Stimulated activated CD8-positive, alpha-beta memory T cell treated with anti-CD3 and anti-CD28 coated beads, Interleukin-4, amount 100 ng/mL, for 48 hours (primary cell): ENCODE data around the gene SPATA21.
A peak's percentile ranks its signal among the peaks of the same experiment; 100 is the strongest.

Source experiments
- DNase-seq: peaks from one replicate; pipeline ENCODE4 v3.0.0-alpha.2; 2020

Gene SPATA21

DNA sequence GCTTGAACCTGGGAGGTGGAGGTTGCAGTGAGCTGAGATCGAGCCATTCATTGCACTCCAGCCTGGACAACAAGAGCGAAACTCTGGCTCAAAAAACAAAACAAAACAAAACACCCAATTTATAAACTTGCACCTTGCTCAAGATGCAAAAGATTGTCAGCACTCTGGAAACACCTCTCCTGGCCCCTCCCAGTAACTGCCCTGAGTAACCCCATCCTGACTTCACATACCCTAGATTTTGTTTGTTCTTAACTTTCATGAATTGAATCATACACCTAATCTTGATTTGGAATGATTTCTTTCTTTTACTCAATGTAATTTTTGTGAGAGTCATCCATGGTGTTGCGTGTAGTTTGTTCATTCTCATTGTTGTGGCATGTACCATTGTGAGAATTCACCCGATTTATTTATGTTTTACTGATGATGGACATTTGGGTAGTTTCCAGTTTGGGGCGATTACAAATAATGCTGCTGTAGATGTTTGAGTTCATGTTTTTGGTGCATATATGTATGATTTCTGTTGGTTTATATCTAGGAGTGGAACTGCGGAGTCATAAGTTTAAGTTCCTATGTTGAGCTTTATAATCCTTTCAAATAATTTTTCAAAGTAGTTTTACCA, 13.7 kb upstream of the SPATA21 start:
- DNase-seq = no peak

DNA sequence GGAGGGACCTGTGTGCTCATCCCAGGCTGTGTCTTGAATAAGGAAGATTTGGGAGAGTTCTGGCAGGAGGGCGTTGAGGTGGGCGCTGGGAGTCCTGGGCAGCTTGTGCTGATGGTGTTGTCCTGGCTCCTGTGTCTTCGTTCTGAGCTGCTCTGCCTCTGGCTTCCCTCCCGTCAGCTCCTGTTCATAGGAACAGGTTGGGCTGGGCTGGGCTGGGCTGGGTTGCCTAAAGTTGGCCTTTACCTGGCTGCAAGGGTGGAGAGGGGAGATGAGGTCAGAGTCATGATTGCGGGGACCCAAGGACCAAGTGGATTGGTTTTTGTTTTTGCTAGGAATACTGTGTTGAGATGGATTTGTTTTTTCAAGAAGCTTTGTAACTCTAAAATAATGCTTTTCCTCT, 12.4 kb upstream of the SPATA21 start:
- no peak for DNase-seq

GRCh38 chr1:16449065-16449464, 11.8 kb upstream of the SPATA21 start:
- no peak for DNase-seq

DNA sequence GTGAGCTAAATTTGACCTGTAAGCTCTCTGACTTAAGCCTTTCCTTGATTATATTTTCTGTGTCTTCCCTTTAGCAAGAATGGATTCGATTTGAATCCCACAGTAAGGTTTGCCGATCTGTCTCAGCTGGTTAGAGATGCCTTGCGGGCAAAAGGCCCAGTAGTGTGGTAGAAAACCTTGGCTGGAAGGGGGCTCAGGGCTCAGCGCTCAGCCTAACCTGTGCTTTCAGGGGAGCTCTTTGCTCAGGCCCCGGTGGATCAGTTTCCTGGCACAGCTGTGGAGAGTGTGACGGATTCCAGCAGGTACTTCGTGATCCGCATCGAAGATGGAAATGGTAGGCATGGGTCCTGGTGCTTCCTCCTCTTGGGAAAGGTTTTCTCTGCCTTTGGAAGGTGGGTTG, 10.4 kb upstream of the SPATA21 start:
- no peak for DNase-seq

DNA sequence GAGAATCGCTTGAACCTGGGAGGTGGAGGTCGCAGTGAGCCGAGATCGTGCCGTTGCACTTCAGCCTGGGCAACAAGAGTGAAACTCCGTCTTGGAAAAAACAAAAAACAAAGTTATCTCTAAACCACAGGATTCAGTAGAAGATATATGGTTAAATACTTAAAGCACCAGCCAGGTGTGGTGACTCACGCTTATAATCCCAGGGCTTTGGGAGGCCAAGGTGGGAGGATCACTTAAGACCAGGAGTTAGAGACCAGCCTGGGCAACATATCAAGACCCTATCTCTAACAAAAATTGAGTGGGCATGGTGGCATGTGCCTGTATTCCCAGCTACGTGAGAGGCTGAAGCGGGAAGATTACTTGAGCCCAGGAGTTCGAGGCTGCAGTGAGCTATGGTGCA, 8.9 kb upstream of the SPATA21 start:
- DNase-seq = no peak

DNA sequence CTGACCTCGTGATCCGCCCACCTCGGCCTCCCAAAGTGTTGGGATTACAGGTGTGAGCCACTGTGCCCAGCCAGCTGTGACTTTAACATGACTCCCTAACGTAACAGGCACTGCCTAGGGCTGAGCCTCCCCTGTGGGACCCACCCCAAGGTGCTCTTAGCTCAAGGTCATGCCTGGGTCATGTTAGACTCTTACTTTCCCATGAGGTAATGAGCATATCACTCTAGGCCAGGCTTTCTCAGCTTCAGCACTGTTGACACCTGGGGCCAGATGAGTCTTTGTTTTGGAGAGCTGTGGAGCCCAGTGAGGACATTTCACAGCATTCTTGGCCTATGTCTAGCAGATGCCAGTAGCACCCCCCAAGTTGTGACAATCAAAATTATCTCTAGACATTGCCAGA, 7.8 kb upstream of the SPATA21 start:
- DNase-seq = no peak

DNA sequence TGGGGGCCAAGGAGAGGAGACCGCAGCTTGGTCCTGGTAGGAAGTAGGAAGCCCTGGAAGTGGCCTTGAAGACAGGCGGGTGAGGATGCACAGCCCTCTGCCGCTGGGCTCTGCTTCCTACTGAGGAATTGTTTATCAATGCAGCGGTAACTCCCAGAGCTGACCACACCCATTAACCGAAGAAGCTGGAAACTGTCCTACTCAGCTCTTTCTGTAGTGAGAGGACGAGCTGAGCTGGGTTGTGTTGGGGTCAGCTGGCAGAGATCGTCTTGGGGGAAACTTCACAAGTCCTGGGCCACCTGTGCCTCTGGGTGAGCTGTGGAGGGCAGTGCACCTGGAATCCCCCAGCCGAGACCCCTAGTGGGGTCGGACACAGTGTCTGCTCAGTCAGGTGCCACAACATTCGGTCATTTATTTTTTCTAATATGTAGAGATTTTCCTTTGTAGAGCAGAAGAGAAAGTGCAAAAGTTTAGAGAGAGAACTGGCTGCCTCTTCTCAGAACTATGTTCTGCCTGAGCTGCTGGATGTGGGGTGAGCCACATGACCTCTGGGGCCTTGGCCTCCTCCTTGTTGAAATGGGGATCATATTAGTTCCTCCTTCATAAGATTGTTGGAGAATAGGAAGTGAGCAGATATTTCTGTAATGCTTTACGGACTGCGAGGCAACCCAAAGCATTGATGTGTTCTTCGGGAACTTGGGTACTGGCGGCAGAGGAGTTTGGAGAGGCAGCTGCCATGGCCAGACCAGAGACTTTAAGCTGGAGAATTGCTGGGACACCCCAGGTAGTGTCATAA, 6.9 kb upstream of the SPATA21 start:
- no peak for DNase-seq

- no peak for DNase-seq
These were observed 5.7 kb upstream of the SPATA21 start for GRCh38 chr1:16442941-16443340.

- DNase-seq = no peak
These were observed 5.0 kb upstream of the SPATA21 start for GRCh38 chr1:16442265-16442664.

DNA sequence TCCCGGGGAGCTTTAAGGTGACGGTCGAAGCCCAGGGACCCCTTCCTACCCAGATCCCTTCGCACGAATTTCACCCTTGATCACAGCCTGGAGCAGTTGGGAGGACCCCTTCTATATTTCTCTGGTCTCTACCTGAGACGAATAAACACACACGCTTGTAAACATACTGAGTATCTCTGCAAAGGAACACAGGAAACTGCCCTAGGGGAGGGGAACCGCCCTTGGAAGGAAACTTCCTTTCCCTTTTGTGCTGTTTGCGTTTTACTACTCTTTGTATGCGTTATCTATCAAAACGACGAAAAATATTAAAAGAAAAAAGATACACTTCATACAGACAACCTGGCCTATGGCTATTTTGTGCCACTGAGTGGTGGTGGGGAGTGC, 4.0 kb upstream of the SPATA21 start:
- DNase-seq = no peak

DNA sequence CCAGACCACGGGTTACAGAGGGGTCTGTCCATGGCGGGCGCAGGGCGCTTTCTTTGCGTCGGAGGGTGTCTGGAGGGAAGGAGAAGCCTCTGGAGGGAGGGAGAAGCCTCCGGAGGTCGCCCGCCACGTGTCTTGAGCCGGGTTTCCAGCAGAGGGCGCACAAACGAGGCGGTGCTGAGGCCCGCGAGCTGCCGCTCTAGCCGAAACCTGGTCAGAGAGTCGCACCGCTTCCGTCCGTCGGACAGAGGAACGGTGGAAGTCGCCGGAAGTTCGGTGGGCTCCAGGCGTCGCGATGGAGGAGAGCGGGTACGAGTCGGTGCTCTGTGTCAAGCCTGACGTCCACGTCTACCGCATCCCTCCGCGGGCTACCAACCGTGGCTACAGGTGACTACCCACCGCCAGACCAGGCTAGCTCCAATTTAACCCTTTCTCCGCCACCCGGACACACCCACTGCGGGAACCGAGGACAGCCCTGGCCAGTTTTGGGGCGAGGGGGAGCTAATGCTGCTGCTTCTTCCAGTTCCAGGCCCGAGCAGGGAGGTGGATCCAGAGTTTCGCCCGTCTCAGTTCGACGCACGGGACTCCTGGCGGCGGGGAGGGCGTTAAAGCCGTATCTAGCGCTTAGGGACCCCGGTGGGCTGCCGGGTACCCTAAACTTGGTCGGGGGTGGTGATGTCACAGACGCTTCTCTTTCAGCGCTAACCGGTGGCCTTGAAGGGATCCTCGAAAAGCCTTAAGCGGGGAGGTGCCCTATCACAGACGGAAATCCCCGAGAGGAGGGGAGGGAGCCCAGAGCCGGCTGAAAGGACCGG, 3.5 kb upstream of the SPATA21 start, which contains the start of gene NECAP2:
Gene NECAP2 (plus strand): TSS at position 255 of the 812 bp plus-strand sequence. CDS start 38 bp downstream, at position 293.
- DNase-seq = peak; percentile 99

DNA sequence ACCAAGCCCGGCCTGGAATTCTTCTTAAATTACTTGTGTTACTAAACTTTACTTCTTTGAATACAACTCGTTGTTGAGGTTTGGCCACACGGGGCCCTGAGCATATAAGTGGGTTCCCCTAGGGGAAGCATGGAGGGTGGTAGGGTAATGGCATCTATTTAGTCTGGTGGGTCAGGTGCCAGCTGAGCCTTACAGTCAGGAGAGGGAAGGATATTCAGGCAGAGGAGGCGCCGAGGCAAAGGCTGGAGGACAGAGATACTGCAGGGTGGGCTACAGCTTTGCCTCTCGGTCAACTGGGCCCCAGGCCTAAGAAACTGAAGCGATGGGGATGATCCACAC, 2.9 kb upstream of the SPATA21 start:
- no peak for DNase-seq

- DNase-seq = no peak
These were observed 1.7 kb upstream of the SPATA21 start for GRCh38 chr1:16438924-16439323.

GRCh38 chr1:16438516-16438915, 1.3 kb upstream of the SPATA21 start:
- DNase-seq = no peak

- DNase-seq = no peak
These were observed 2.7 kb downstream of the SPATA21 start for GRCh38 chr1:16434501-16434900.

- no peak for DNase-seq
These were observed 3.2 kb downstream of the SPATA21 start for GRCh38 chr1:16434007-16434406.

GRCh38 chr1:16433030-16433429, 4.2 kb downstream of the SPATA21 start:
- DNase-seq = no peak

GRCh38 chr1:16430606-16431005, 6.6 kb downstream of the SPATA21 start:
- no peak for DNase-seq

GRCh38 chr1:16425125-16426025, 11.8 kb downstream of the SPATA21 start:
- DNase-seq = no peak

DNA sequence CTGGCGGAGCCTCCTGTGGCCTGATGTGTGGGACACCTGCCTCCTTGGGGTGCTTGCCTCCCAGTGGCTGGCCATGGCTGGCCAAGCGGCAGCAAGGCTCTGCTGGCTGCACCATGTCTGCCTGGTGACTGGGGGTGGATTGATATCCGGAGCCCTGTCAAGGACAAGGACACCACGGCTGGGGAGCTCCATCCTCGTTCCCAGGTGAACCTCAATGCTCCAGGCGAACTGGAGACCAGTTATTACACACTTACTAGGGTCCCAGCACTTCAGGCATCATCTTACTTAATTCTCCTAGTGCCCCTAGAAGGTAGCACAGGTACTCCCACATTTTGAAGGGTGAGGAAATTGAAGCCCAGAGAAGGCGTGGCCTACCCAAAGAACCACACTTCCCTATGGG, 15.2 kb downstream of the SPATA21 start:
- DNase-seq = no peak

DNA sequence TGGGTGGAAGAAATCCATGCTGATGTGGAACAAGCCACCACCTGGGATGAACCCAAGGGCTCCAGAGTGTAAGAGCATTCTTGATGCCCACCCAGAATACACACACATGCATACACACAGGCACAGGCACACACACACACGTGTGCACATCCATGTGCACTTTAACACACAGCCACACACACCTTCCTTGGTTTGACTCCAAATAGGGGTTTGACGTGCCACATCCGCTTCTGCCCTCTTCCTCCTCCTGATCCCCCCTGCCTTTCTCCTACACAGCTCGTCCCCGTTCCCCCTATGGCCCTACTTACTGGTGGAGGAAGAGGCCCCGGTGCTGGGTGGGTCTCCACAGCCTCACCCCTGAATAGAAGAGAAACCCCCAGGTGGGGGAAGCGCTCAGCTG, 16.0 kb downstream of the SPATA21 start:
- DNase-seq = no peak

DNA sequence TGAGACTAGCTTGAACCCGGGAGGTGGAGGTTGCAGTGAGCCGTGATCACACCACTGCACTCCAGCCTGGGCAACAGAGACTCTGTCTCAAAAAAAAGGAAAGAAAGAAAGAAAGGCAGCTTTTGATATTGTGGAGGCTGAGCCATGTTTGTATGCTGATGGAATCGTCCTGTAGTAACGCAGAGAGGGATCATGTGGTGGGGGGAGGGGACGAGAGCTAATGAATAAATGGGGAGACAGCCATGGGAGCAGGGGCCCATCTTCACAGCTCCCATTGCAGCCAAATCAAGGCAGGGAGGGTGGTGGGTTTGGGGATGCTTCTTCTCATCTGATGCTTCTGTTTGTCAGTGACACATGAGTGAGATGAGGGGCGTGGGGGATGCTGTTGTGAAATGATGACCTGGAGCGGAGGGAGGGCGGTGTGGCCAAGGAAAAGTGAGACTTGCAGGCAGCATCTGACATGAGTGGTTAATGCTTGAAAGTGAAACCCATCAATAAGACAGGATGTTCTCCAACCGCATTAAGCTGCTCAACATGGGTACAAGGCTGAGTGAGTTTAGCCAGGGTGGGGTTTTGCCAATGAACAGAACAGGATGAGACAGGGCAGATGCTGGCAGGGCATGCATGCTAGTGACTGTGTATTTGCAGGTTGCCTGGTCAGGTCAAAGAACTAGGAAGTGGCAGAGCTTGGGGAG, 16.7 kb downstream of the SPATA21 start:
- DNase-seq = peak; percentile 77
